IMR-90 (cell line): ENCODE measurements around the gene DIPK1B.

Experiments
- BHLHE40 ChIP-seq: fragments of 150-350 bp; IDR thresholded peaks from 2 replicates; pipeline ENCODE4 v1.6.1; 2016; ENCODE audit warnings: mild to moderate bottlenecking, low read depth, low read length
- CEBPB ChIP-seq: IDR thresholded peaks from 2 replicates; pipeline ENCODE4 v1.6.1; 2012; ENCODE audit warnings: low read depth, low read length, improper control_type of control experiment
- MAZ ChIP-seq: IDR thresholded peaks from 2 replicates; pipeline ENCODE4 v1.6.1; 2012; ENCODE audit warnings: low read depth, mild to moderate bottlenecking, low read length, improper control_type of control experiment, moderate library complexity, borderline replicate concordance
- MXI1 ChIP-seq: IDR thresholded peaks from 2 replicates; pipeline ENCODE4 v1.6.1; 2012; ENCODE audit warnings: low read depth, mild to moderate bottlenecking, low read length, moderate library complexity, borderline replicate concordance
- POLR2A ChIP-seq: IDR thresholded peaks from 2 replicates; pipeline ENCODE4 v1.6.1; 2012; ENCODE audit warnings: mild to moderate bottlenecking, low read depth, low read length
- RAD21 ChIP-seq: IDR thresholded peaks from 2 replicates; pipeline ENCODE4 v1.6.1; 2012; ENCODE audit warnings: low read length, improper control_type of control experiment
- RCOR1 ChIP-seq: IDR thresholded peaks from 2 replicates; pipeline ENCODE4 v1.6.1; 2012; ENCODE audit warnings: mild to moderate bottlenecking, low read length, improper control_type of control experiment; ENCODE audit not compliant: insufficient replicate concordance
- RFX5 ChIP-seq: IDR thresholded peaks from 2 replicates; pipeline ENCODE4 v1.8.0; 2012; ENCODE audit warnings: low read depth, mild to moderate bottlenecking, low read length, moderate library complexity
- SMC3 ChIP-seq: fragments of 150-350 bp; IDR thresholded peaks from 2 replicates; pipeline ENCODE4 v1.6.1; 2016; ENCODE audit warnings: low read depth, mild to moderate bottlenecking, antibody characterized with exemption, low read length, moderate library complexity
- TF ChIP-seq, protein P1 (sequence below): conservative IDR thresholded peaks from 2 replicates; pipeline ENCODE4 v1.5.1; 2012; ENCODE audit warnings: mild to moderate bottlenecking, low read depth, low read length, improper control_type of control experiment
- TF ChIP-seq, protein P2 (sequence below): fragments of 150-350 bp; IDR thresholded peaks from 2 replicates; pipeline ENCODE4 v1.6.1; 2017; ENCODE audit warnings: mild to moderate bottlenecking, antibody characterized with exemption, low read length, low read depth

DNA sequence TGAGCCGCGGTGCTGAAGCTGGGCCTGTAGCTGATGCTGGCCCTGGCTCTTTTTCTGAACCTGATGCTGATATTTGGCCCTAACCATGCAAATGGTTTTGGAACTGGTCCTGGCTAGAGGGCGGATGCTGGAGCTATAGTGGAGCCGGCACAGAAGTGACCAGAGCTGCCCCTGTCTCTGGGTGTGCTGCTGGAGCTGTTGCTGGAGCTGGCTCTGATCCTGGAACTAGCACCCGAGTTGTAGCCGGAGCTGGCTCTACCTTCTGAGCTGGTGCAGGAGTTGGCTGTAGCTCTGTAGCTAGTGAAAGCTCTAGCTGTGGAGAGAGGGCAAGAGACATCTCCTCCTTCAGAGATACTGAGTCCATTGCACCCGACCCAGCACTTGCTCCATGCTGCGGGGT lies 17.6 kb downstream of the DIPK1B start:
- TF ChIP-seq, protein P1, sequence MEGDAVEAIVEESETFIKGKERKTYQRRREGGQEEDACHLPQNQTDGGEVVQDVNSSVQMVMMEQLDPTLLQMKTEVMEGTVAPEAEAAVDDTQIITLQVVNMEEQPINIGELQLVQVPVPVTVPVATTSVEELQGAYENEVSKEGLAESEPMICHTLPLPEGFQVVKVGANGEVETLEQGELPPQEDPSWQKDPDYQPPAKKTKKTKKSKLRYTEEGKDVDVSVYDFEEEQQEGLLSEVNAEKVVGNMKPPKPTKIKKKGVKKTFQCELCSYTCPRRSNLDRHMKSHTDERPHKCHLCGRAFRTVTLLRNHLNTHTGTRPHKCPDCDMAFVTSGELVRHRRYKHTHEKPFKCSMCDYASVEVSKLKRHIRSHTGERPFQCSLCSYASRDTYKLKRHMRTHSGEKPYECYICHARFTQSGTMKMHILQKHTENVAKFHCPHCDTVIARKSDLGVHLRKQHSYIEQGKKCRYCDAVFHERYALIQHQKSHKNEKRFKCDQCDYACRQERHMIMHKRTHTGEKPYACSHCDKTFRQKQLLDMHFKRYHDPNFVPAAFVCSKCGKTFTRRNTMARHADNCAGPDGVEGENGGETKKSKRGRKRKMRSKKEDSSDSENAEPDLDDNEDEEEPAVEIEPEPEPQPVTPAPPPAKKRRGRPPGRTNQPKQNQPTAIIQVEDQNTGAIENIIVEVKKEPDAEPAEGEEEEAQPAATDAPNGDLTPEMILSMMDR = no peak
- TF ChIP-seq MXI1 (no peak), SMC3 (no peak), RFX5 (no peak), POLR2A (no peak), RAD21 (no peak), CEBPB (no peak), BHLHE40 (no peak), RCOR1 (no peak), MAZ (no peak)
- TF ChIP-seq, protein P2, sequence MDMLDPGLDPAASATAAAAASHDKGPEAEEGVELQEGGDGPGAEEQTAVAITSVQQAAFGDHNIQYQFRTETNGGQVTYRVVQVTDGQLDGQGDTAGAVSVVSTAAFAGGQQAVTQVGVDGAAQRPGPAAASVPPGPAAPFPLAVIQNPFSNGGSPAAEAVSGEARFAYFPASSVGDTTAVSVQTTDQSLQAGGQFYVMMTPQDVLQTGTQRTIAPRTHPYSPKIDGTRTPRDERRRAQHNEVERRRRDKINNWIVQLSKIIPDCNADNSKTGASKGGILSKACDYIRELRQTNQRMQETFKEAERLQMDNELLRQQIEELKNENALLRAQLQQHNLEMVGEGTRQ = no peak
